A375 (cell line): ENCODE measurements around the gene HTRA1. TPM values are rescaled to one million over a fixed set of nuclear protein-coding genes. Genes with fewer than 3 reads are reported as not detected.

ENCODE experiments used
- small RNA-seq: library from RNA; depleted of rRNA; stranded (forward); fragments of <200 nt; gene quantifications from one replicate; pipeline ENCODE3, GENCODE V24; 2014
- total RNA-seq: library from RNA; depleted of rRNA; stranded (reverse); fragments of >200 nt; shearing (Covaris generic); gene quantifications from 2 replicates; pipeline ENCODE4 v1.2.3, GENCODE V29; 2014; rRNA removed

HTRA1 gene
- total RNA-seq, result 22.7 and 26.2 TPM in 2 replicates

DNA sequence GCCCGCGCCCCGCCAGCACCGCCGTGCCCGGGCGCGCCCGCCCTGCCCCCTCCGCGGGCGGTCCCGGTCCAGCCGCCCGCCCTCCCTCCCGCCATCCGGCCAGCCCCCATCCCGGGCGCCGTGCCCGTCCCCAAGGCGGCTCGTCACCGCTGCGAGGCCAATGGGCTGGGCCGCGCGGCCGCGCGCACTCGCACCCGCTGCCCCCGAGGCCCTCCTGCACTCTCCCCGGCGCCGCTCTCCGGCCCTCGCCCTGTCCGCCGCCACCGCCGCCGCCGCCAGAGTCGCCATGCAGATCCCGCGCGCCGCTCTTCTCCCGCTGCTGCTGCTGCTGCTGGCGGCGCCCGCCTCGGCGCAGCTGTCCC, at the start of gene HTRA1:
Gene HTRA1, plus strand, starts transcription at position 187 of the 362 bp plus-strand sequence. Its CDS starts 100 bp downstream, at position 287.

DNA sequence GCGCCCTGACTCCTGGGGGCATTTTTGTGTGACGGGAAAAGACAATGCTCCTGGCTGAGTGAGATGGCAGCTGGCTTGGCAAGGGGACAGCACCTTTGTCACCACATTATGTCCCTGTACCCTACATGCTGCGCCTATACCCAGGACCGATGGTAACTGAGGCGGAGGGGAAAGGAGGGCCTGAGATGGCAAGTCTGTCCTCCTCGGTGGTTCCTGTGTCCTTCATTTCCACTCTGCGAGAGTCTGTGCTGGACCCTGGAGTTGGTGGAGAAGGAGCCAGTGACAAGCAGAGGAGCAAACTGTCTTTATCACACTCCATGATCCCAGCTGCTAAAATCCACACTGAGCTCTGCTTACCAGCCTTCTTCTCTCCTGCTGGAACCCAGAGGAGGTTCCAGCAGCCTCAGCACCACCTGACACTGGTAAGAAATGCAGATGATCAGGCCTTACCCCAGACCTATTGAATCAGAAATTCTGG, 6.7 kb upstream of the HTRA1 start, which contains the start of gene ARMS2:
Gene ARMS2, plus strand, starts transcription at position 51 of the 478 bp plus-strand sequence. Its CDS starts 75 bp downstream, at position 126.

DNA sequence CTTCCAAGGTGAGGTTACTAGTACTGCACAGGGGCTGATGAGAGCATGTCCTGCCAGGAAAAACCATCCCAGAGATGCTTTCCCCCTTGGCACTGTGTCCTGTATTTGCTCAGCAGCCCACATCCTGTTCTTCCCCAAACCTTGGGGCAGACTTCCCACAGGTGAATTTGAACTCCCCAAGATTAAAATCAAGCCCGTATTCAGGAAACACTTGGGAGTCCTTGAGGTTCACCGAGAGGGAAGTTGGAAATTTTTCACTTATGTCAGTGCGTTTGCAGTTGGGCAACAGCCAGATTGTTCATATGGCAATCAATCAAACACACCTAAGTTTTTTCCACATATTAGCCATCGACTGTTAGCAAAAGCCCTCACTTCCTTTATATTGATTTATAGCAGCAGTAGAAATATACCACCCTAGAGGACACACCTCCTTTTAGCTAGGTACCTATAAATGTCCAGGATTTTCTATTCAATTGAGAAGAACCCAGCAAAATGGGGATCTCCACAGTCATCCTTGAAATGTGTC, 99.0 kb downstream of the HTRA1 start, which contains the start of gene DMBT1:
Gene DMBT1, plus strand, starts transcription at position 476 of the 526 bp plus-strand sequence. Its CDS starts 17 bp downstream, at position 493.

Small RNAs within 50 kb of the gene (small RNA-seq; reads per million reads assigned to genes)
- not detected for gene MIR3941

Other genes starting within 250 kb of the HTRA1 start
- gene BTBD16, start 190.3 kb upstream of the HTRA1 start, total RNA-seq, result 0.11 TPM in 1 of 2 replicates, not detected in the other
- gene PLEKHA1, start 86.8 kb upstream of the HTRA1 start, total RNA-seq, result 6.9 and 8.1 TPM in 2 replicates
- gene ARMS2, start 6.9 kb upstream of the HTRA1 start, total RNA-seq, result not detected in 2 replicates
- gene DMBT1, start 99.2 kb downstream of the HTRA1 start, total RNA-seq, result 2.3 and 2.7 TPM in 2 replicates
- not detected in 2 replicates for gene C10orf120, start 238.3 kb downstream of the HTRA1 start, total RNA-seq